Stimulated activated CD8-positive, alpha-beta memory T cell treated with anti-CD3 and anti-CD28 coated beads, Interleukin-2, amount 100 ng/mL, for 1 hour (primary cell): ENCODE measurements around the gene TGFBR2.

Experiments used
- DNase-seq, 2 donors: peaks; one replicate each; pipeline ENCODE4 v3.0.0-alpha.2; 2020; ENCODE audit warnings: low read depth in 2 of 2

TGFBR2 gene

DNA sequence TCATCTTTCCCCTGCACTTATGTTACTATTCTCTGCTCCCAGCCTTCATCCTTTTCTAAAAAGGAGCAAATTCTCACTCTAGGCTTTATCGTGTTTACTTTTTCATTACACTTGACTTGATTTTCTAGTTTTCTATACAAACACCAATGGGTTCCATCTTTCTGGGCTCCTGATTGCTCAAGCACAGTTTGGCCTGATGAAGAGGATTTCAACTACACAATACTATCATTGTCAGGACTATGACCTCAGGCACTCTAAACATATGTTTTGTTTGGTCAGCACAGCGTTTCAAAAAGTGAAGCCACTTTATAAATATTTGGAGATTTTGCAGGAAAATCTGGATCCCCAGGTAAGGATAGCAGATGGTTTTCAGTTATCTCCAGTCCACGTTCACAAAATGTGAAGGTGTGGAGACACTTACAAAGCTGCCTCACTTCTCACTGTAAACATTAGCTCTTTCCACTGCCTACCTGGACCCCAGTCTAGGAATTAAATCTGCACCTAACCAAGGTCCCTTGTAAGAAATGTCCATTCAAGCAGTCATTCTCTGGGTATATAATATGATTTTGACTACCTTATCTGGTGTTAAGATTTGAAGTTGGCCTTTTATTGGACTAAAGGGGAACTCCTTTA, 86.2 kb downstream of the TGFBR2 start:
- DNase-seq = no peak

DNA sequence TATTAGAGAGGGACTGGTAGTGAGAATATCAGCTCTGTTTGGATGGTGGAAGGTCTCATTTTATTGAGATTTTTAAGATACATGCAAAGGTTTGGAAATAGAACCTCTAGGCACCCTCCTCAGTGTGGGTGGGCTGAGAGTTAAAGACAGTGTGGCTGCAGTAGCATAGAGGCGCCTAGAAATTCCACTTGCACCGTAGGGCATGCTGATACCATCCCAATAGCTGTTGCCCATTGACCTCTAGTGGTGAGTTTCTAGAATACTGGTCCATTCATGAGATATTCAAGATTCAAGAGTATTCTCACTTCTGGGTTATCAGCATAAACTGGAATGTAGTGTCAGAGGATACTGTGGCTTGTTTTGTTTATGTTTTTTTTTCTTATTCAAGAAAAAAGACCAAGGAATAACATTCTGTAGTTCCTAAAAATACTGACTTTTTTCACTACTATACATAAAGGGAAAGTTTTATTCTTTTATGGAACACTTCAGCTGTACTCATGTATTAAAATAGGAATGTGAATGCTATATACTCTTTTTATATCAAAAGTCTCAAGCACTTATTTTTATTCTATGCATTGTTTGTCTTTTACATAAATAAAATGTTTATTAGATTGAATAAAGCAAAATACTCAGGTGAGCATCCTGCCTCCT, 87.2 kb downstream of the TGFBR2 start:
- DNase-seq = peak in 1 of 2 donors; percentile 15

DNA sequence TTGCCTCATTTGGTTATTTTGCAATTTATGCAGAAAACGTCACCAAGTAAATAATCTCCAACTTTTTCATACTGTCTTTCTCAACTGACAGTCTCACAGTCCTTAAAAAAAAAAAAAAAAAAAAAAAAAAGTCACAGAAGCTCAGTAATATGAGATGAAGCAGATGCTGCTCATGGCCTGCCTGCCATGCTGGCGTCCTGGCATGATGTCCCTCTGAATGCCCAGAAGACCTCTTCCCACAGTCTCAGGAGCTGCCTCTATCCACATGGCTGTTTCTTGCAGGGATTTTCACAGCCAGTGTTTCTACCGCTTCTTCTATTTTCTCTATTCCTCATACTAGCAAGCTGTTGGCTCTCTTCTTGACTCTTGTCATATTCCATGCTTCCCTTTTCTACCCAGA, 87.7 kb downstream of the TGFBR2 start:
- DNase-seq = no peak

DNA sequence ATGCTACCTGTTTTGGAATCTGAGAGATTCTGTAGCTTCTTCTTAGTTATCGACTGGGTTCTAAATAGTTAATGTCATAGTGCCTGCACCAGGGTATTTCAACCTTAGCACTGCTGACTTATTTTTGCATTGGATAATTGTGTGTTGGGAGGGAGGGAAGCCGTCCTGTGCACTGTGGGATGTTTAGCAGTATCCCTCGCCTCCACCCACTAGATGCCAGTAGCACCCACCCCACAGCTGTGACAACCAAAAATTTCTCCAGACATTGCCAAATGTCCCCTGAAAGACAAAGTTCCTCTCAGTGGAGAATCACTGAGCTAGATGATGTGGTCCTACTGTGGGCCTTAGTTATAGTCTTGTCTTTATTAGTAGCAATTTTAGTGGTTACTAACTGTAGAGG, 88.3 kb downstream of the TGFBR2 start:
- DNase-seq = no peak

DNA sequence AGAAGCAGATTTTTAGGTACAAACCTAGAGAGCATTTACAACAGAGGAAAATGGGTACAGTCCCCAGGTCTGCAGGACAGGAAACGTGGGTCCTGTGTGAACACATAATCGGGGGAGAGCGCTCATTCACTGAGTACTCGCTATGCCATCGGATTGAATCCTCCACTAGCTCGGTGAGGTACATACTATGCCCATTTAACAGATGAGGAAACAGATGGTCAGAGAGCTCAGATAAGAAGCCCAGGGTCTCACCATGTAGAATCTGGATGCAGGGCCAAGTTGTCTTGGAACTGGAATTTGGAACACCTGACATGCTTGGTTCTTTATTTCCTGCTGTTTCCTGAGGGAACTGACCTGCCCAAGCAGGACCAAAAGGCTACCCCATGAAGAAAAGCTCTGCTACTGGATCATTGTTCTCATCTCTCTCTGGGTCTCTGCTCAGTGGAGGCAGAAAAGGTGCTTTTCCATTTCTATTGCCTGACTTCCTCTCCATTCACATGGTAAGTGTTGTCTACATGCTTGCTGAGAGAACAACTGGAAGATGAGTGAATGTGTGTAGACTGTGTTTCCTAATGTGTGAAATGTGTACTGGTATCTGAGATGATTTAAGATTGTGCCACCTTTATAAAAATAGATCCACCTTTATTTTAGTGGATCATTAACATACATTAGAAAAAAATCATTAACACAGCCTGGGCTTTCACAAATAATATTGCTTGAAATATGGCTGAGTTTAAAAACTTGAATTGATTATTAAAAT, 89.1 kb downstream of the TGFBR2 start:
- DNase-seq = no peak

DNA sequence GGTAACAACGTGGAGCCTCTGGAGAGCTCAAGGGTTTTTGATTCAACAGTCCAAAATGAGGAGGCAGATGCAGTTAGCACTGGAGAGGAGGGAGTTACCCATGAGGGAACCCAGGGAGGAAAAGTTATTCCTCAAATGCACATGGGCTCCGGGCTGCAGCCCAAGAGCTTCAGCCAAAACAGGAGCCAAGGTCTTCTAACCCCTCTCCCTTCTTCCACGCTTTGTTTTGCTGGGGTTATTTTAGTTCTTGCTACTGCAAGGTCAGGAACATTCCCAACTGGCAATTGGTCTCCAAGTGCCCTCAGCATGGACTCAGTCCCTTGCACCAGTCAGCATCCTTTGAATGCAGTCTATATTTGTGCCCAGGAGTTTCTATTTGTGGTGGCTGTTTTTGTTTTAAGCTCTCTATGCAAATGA, 90.0 kb downstream of the TGFBR2 start:
- no peak for DNase-seq

DNA sequence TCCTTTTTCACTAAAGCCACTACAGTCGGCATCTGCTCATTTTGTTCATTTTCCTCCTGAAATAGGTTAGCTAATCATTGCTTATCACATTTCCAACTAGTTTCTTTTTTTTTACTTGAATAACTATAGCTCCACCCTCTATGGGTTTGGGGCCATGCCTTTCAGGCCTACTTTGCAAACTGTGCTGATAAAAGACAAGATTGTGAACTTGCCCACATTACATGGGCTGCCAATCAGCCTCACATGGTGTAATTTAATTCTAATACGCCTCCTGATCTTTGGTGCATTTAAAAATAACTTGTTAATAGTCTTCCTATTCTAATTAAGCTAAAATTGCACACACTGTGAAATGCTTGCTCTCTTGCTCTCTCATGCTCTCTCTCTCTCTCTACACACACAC, 90.5 kb downstream of the TGFBR2 start:
- DNase-seq = no peak

DNA sequence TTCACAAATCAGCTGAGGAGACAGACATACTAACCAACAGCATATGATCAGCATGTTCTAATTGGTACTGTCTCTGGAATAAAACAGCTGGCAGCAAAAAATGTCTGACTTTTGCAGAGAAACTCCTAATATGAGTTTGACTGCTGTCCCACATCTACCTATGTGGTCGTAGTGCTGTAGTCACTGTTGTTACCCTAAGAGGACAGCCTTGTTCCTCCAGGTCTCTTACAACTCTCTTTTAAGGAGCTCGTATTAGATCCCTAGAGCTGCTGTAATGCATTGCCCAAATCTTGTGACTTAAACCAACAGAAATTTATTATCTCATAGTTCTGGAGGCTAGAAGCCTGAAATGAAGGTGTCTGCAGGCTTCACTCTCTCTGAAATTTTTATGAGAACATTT, 92.1 kb downstream of the TGFBR2 start:
- DNase-seq = no peak

DNA sequence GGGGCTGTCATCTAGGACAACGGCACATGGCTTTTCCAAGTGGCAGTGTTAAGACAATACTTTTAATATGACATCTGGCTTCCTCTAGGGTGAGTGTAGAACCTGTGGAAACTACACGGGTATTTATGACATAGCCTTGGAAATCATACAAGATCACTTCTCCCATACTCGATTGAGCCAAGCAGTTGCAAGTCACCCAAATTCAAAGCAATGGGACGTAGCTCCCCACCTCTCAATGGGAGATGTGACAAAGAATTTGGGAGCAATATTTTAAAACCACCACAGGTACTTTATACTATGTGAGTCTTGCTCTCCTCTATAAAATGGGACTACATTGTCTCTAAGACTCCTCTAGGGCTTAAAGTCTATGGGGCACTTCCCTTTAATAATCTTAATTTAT, 93.5 kb downstream of the TGFBR2 start:
- no peak for DNase-seq

DNA sequence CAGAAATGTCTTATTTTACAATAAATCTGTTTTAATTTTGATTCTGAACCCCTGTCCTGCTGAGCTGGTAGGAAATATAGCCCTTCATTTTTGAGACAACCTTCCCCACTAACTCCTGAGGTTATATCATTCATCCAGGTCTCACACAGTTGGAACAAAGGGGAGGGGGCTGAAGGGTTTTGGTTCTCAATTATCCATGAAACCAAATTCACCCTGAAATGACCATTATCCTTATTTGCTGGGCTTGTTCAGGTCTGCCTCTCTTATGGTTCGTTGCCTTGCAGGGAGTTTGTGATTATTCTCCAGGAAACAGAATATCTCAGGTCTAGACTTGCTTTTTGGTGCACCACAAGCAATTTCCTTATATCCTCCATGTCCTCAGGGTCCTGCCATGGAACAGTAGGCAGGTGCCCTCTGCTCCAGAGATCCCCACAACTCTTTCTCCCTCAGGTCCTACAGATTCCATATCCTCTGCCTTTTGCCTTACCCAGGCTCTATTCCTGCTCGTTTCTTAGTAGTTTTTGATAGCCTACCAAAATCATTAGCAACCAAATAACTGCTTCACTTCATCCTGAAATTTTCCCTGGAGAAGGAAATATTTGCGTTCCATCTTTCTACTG, 94.4 kb downstream of the TGFBR2 start:
- DNase-seq = no peak

DNA sequence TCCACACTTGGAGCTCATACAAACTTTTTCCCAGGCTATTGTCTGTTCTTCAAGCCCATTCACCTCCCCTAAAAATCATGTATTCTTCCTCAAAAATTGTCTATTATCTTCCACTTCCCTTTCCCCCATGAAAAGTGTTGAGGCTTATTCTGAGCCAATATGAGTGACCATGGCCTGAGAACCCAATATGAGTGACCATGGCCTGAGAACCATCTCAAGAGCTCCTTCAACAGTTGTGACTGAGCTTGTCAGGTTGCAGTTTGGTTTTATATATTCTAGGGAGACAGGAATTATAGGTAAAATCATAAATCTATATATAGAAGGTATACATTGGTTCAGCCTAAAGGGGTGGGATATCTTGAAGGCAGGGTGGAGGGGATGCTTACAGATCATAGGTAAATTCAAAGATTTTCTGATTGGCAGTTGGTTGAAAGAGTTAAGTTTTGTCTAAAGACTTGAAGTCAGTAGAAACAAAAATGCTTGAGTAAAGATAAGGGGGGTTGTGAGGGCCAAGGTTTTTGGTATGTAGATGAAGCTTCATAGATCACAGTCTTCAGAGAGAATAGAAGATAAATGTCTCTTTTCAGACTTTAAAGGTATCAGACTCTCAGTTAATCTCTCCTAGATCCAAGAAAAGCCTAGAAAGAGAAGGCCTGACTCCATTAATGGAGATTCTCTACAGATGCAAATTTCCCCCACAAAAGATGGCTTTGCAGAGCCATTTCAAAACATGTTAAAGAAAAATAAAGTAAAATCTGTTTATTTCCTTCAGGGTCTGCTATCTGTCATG, 95.8 kb downstream of the TGFBR2 start:
- no peak for DNase-seq

DNA sequence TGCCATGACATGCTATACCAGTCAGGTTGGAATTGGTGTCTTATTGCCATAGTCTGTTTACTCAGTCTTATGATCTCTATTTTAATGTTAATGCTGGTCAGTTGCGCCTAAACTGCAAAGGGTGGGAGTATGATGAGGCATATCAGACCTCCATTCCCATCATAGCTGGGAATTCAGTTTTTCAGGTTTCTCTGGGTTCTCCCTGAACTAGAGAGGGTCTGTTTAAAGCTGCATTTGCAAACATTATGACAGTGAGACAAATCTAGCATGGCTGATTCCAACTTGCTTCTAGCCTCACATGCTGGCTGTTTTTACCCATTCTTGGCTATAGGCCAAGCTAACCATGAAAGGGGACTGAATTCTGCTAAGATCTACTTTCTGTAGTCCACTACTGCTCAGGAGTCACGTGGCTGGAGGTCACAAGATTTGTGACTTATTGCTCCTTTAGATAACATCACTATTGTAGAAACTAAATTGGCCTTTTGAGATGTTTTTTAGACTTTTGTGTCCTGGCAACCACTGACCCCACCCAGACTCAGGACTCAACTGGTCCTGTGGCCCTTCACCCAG, 96.5 kb downstream of the TGFBR2 start:
- DNase-seq = no peak

DNA sequence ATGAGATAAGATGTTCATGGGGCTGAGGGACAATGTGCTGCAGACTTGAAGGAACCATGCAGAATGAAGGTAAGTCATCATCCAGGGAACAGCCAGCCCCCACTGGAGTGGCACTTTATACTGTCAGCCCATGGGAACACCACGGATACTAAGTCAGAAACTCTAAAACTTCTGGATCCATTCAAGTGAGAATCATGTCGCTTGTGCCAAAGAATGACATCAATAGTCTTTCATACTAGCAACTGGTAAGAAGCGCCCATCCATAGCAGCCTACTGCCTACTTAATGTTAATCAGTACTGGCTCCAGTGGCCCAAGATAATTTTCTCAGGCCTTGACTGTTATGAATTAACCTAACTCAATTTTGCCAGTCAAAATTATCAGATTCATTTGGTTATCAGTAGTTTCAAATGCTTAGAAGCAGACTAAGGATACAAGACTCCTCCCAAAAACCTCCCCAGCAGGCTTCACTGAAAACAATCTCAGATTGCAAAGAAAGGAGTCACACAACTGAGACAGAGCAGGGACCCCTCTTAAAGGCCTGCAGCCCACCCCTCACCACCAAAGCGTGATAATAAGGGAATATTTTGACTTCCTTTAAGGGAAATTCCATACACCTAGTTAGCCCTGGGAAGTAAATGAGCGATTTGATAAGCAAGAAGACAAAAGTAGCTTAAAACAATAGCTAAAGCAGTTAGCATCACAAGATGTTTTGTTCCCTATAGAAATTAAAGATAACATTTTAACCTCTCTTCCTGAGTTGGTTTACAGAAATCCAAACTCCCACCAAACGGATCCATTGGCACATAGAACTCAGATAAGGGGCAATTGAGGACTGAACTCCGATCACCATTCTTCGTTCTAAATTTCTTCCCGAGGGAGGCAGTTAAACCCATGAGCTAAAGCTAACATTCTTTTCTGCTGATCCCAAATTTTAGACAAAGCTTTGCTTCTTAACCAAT, 98.8 kb downstream of the TGFBR2 start:
- DNase-seq = no peak

DNA sequence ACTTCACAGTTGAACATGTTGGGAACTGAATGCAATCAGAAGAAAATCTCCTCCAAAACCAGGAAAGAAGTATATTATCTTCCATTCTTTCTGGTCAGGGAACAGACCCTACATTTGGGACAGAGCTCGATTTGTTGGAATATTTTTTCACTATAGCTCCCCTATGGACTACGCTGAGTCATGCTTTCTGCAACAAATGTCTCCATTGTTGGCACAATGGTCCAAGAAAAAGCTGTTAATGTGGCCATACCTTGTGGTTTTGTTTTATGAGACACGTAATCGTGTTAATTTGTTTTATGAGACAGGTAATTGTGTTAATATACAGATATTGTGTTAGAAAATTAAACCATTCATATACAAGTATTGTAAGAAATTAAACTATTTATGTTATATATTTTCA, 101.4 kb downstream of the TGFBR2 start:
- no peak for DNase-seq

DNA sequence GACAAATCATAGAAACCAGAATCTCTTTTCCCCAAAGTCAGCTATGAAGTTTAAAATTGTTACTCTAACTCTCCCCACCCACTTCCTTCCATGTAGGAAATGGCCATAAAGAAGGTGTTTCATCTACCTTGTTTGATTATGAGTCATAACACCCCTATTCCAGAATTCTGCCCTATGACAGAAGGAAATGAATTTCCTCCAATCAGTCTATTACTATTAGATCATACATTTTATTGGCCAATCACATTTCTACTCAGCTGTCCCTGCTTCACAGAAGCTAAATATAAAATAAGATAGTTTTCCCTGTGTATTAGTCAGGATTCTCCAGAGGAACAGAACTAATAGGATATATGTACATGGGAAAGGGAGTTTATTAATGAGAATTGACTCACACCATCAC, 102.1 kb downstream of the TGFBR2 start:
- DNase-seq = no peak

DNA sequence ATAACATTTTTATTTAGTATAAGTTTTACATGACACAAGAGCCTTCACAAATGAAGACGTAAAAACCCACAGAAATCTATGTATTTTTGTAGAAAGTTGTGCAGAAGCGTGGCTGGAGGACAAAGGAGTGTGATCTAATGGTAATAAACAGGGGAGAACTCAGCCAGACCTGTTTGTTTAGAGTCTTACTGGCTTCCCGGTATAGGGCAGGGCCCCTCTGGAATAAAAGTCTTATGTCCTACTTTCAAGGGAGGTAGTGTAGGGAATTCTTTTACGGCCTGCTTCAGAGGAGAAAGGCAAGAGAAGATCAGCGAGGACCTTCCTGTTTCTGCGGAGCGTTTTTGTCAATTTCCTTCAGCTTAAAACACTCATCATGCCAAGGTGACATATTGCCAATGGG, 103.6 kb downstream of the TGFBR2 start:
- no peak for DNase-seq

DNA sequence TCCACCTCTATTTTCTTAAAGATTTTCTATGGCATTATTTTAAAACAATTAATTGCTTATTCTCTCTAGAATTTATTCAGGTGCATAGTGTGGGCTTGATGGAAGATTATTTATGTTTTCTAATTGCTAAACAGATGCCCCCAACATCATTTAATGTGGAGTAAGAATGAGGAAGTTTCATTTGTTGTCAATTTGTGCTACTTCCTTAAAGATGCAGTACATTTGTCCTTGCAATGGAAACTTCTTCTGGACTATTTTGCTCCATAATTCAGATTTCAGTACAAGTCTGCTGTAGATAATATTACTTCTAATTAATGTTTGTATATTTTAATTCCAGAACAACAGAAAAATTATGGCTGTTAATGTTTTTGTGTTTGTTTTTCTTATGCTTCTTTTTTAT, 104.8 kb downstream of the TGFBR2 start:
- no peak for DNase-seq

DNA sequence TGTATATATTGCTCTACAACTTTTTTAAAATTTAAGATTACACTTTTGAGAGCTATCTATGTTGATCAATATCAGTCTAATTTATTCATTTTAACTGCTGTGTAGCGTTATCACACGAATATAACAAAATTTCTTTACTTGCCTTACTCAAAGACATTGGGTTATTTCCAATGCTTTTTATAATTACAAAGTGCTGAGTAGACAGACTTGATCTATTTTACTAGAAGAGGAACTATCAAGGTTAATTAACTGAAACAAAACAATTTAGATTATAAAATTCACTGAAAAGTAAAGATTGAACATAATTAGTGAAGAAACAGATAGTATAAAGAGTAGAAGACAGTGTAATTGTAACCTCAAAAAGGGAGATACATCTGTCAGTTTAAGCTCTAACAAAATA, 105.5 kb downstream of the TGFBR2 start:
- no peak for DNase-seq

DNA sequence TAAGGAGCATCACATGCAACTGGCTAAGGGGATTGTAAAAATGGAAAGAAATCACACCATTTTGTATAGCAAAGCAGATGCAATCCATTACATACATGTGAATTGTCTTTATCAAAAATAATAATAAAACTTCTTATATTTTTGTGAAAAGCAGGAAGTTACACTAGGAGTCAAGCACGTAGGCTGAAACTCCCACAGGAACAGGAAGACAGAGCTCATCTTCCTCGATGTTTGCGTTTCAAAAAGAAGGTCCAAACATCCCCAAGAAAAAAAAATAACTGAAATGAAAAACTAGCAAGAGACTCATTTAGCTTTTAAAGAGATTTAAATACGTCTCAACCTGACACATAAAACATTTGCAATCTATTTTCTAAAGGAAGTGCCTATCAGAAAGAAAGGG, 106.6 kb downstream of the TGFBR2 start:
- DNase-seq = no peak

DNA sequence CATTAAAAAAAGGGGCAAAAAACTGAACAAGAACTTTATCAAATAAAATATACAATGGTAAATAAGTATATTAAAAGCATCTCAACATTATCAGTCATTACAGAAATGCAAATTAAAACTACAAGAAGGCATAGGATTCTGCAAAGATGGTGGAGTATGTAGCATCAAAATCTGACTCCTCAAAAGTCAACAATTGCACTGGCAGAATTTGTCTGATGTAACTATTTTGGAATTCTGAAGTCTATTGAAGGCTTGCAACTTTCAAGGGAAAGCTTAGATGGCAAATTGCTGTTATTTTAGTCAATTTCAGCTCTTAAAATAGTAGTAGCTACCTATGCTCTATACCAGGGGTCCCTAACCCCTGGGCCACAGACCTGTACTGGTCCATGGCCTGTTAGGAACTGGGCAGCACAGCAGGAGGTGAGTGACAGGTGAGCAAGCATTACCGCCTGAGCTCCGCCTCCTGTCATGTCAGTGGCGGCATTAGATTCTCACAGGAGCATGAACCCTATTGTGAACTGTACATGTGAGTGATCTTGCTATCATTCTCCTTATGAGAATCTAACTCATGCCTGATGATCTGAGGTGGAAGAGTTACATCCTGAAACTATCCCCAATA, 107.6 kb downstream of the TGFBR2 start:
- no peak for DNase-seq
